Hepatocyte (in vitro differentiated cells): Measurements from ENCODE around the gene SALL4.

Experiments
- EZH2 ChIP-seq: fragments of 200-600 bp; sonication (generic); IDR thresholded peaks from 2 replicates; pipeline ENCODE4 v1.6.1; 2016; ENCODE audit warnings: antibody characterized with exemption, mild to moderate bottlenecking, borderline replicate concordance
- TF ChIP-seq, protein P1 (sequence below): fragments of 200-600 bp; sonication (generic); IDR thresholded peaks from 2 replicates; pipeline ENCODE4 v1.5.1; 2016; ENCODE audit warnings: antibody characterized with exemption, mild to moderate bottlenecking; ENCODE audit not compliant: poor library complexity

DNA sequence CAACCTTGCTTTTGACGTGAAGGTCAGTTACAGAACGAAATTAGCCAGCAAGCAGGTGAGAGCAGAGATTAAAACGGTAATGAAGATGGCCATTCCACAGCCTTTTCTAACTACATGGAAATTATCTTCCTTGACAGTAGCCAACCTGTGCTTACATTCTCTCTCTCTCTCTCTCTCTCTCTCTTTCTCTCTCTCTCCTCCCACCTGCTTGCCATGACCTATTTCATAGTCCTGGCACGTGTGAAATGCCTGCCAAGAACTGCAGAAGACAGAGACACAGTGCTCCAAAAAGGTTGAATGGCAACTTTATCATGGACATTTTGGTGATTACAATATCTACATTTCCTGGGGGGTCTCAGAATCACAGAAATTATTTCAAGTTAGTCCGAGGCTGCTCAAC, 38.5 kb upstream of the SALL4 start:
- TF ChIP-seq, protein P1, sequence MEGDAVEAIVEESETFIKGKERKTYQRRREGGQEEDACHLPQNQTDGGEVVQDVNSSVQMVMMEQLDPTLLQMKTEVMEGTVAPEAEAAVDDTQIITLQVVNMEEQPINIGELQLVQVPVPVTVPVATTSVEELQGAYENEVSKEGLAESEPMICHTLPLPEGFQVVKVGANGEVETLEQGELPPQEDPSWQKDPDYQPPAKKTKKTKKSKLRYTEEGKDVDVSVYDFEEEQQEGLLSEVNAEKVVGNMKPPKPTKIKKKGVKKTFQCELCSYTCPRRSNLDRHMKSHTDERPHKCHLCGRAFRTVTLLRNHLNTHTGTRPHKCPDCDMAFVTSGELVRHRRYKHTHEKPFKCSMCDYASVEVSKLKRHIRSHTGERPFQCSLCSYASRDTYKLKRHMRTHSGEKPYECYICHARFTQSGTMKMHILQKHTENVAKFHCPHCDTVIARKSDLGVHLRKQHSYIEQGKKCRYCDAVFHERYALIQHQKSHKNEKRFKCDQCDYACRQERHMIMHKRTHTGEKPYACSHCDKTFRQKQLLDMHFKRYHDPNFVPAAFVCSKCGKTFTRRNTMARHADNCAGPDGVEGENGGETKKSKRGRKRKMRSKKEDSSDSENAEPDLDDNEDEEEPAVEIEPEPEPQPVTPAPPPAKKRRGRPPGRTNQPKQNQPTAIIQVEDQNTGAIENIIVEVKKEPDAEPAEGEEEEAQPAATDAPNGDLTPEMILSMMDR: no peak
- TF ChIP-seq EZH2: no peak
